Stomach (tissue), 9 donors: Measurements from ENCODE around the gene SPATA9. TPM values are rescaled to one million over a fixed set of nuclear protein-coding genes. Genes with fewer than 3 reads are reported as not detected.
"Not testable (repeated sequence)": the region's sequence is repeated elsewhere in the genome, so short reads cannot be mapped to it uniquely, and the experiment has no call there.

Experiments
- DNase-seq, 2 donors: peaks; one replicate each; pipeline versions ENCODE4 v3.0.0 to v3.0.0-alpha.2; 2013 to 2019
- H3K27ac ChIP-seq, 5 donors: fragments of 200-600 bp in 4 of 5; sonication (generic) in 4 of 5; one replicate each; pipeline ENCODE4 v1.5.1; 2013 to 2019; ENCODE audit warnings: mild to moderate bottlenecking in 1 of 5, moderate library complexity in 1 of 5
- H3K27me3 ChIP-seq, 3 donors: fragments of 200-600 bp; sonication (generic); one replicate each; pipeline ENCODE4 v1.5.1; 2017 to 2019; ENCODE audit warnings: mixed run types in 1 of 3
- H3K36me3 ChIP-seq, 4 donors: fragments of 200-600 bp; sonication (generic); 1 replicate in 3 of 4; 2 replicates in 1 of 4; pipeline ENCODE4 v1.5.1; 2016 to 2019
- H3K4me1 ChIP-seq, 4 donors: fragments of 200-600 bp; sonication (generic); one replicate each; pipeline ENCODE4 v1.5.1; 2016 to 2019
- H3K4me3 ChIP-seq, 4 donors: fragments of 200-600 bp; sonication (generic) in 3 of 4; one replicate each; pipeline ENCODE4 v1.5.1; 2016 to 2019; ENCODE audit warnings: mild to moderate bottlenecking in 1 of 4
- H3K9me3 ChIP-seq, 4 donors: fragments of 200-600 bp; sonication (generic); one replicate each; pipeline ENCODE4 v1.5.1; 2016 to 2019
- CTCF ChIP-seq, 7 experiments: fragments of 450-650 bp in 4 of 7; fragments of 200-600 bp in 3 of 7; sonication (generic) in 3 of 7; IDR thresholded peaks; one replicate each; pipeline ENCODE4 v1.5.1; 2016 to 2019; ENCODE audit warnings: antibody characterized with exemption in 7 of 7, control low read depth in 2 of 7, mild to moderate bottlenecking in 1 of 7
- EP300 ChIP-seq: sonication (generic); formaldehyde crosslinking; IDR thresholded peaks from one replicate; pipeline ENCODE4 v1.6.1; 2017; ENCODE audit warnings: antibody characterized with exemption
- POLR2A ChIP-seq, 4 donors: fragments of 450-650 bp; IDR thresholded peaks; one replicate each; pipeline ENCODE4 v1.6.1; 2016; ENCODE audit warnings: antibody characterized with exemption in 4 of 4, control low read depth in 2 of 4, mild to moderate bottlenecking in 1 of 4, moderate library complexity in 1 of 4
- POLR2AphosphoS5 ChIP-seq, 3 donors: sonication (generic); formaldehyde crosslinking; IDR thresholded peaks; one replicate each; pipeline ENCODE4 v1.6.1; 2016; ENCODE audit warnings: antibody characterized with exemption in 3 of 3
- WGBS, 5 donors: extraction: QIAGEN DNeasy Blood & Tissue Kit in 3 of 5; methylation state at CpG; one replicate each; pipeline versions ENCODE4 v1.1.5 to v1.1.7; 2013 to 2018; 5-methylcytosine and 5-hydroxymethylcytosine counted together
- intact Hi-C: fragments of 100-400 bp; cut with DNase I; formaldehyde crosslinking; loops from one replicate; pipeline ENCODE4 v1.15.1; 2023; ENCODE audit warnings: low total_unique reads
- polyA plus RNA-seq, 3 donors: library from polyadenylated mRNA; stranded (reverse); fragments of 200-250 nt; gene quantifications; one replicate each; pipeline ENCODE4 v1.2.3, GENCODE V29; 2013
- total RNA-seq, 5 donors: library from RNA; depleted of rRNA; stranded (reverse); fragments of >200 nt; gene quantifications; one replicate each; pipeline versions ENCODE4 v1.1.0 to v1.2.3, GENCODE V29; 2014 to 2016
- donor health status: healthy with polysubstance abuse.
- donor health status: Bipolar disorder and iron deficiency.
- donor health status: healthy.

SPATA9 gene
- total and polyA plus RNA-seq, 8 donors, result 0.35 to 0.55 TPM; not detected in 6

- 81 to 92% (median 89%) methylated on average over 2 of the region's 2 CpGs for WGBS, 5 donors
Measured at GRCh38 chr5:95717439-95717838, 34.6 kb upstream of the SPATA9 start.

DNA sequence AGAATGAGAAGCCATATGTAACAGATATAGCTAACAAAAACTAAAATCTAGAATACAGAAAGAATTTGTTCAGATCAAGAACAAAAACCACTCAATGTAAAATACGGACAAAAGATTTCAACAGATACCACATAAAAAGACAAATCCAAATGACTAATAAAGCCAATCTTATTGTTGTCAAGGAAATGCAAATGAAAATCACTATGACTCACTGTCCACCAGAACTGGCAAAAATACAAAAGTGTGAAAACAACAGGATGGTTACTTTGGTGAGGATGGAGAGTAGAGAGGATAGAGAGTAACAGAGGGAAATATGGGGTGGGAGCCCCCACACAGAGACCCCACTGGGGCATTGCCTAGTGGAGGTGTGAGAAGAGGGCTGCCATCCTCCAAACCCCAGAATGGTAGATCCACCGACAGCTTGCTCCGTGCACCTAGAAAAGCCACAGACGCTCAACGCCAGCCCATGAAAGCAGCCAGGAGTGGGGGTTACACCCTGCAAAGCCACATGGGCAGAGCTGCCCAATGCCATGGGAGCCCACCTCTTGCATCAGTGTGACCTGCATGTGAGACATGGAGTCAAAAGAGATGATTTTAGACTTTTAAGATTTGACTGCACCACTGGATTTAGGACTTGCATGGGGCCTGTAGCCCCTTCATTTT lies 33.1 kb upstream of the SPATA9 start:
- Histone ChIP-seq H3K27me3 (no peaks in the 10 kb centered on the region), H3K4me3 (no peak overlapping the region), H3K27ac (no peak overlapping the region), H3K4me1 (peaks cover 0 to 15% (median 6%) of the 10 kb centered on the region in 4 donors), H3K36me3 (peaks cover 0 to 3% (median 0%) of the 10 kb centered on the region in 4 donors), H3K9me3 (no peaks in the 10 kb centered on the region)
- DNase-seq, result no peak
- intact Hi-C loops, result no loop called here
- TF ChIP-seq EP300 (no peak), POLR2A (IDR thresholded peaks at IDR 0.05) (no peak), CTCF (IDR thresholded peaks at IDR 0.05) (no peak)
- WGBS, 5 donors, result 83 to 90% (median 88%) methylated on average over 4 to 5 of the region's 5 CpGs

More at GRCh38 chr5:95717439-95717838, 34.6 kb upstream of the SPATA9 start:
- DNase-seq, result no peak
- H3K36me3 ChIP-seq, result peaks cover 0 to 3% (median 0%) of the 10 kb centered on the region in 4 donors
- no peak for TF ChIP-seq POLR2AphosphoS5 (IDR thresholded peaks at IDR 0.05)
- TF ChIP-seq POLR2A (IDR thresholded peaks at IDR 0.05), result no peak
- TF ChIP-seq CTCF (IDR thresholded peaks at IDR 0.05), result no peak
- TF ChIP-seq EP300, result no peak
- no peaks in the 10 kb centered on the region for H3K27me3 ChIP-seq
- peaks cover 0 to 24% (median 7%) of the 10 kb centered on the region in 4 donors for H3K4me1 ChIP-seq
- H3K4me3 ChIP-seq, result no peak overlapping the region
- intact Hi-C loops, result no loop called here
- no peaks in the 10 kb centered on the region for H3K9me3 ChIP-seq
- no peak overlapping the region for H3K27ac ChIP-seq

DNA sequence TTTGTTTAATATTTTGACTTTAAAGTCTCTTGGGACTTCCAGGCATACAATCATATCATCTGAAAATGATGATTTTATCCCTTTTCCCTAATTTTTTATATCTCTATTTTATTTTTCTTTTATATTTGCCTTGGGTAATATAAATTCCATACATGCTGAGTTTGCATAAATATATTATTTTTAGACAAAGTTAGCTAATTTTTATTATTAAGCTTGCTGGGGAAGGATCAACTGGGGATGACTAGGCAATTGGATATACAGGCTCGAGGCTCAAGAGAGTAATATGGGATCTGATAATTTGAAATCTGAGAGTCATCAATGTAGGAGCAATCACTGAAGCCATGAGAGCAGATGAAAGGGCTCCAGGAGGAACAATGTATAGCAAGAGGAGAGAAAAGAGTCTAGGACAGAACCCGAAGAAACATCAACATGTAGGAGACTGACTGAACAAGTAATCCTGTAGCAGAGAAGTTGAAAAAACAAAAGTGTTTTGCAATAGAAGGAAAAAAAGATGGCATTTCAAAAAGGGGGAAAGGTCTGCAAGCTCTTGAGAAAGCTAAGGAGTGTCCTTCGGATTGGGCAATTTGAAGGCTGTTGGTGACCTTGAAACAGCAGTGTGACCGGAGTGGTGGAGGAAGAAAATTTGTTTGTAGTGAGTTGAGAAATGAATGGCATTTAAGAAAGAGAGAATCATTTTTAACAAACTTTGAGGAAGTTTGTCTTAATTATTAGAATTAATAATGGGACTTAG lies 31.3 kb upstream of the SPATA9 start:
- H3K36me3 ChIP-seq, result peaks cover 0 to 3% (median 0%) of the 10 kb centered on the region in 4 donors
- no peaks in the 10 kb centered on the region for H3K9me3 ChIP-seq
- intact Hi-C loops, result no loop called here
- peaks cover 0 to 12% (median 7%) of the 10 kb centered on the region in 4 donors for H3K4me1 ChIP-seq
- 87 to 93% (median 91%) methylated on average over 4 of the region's 4 CpGs for WGBS, 5 donors
- TF ChIP-seq CTCF (IDR thresholded peaks at IDR 0.05) (no peak), POLR2A (IDR thresholded peaks at IDR 0.05) (no peak), POLR2AphosphoS5 (IDR thresholded peaks at IDR 0.05) (no peak), EP300 (no peak)
- no peak overlapping the region for H3K4me3 ChIP-seq
- DNase-seq, result no peak
- H3K27me3 ChIP-seq, result no peaks in the 10 kb centered on the region
- H3K27ac ChIP-seq, result no peak overlapping the region

DNA sequence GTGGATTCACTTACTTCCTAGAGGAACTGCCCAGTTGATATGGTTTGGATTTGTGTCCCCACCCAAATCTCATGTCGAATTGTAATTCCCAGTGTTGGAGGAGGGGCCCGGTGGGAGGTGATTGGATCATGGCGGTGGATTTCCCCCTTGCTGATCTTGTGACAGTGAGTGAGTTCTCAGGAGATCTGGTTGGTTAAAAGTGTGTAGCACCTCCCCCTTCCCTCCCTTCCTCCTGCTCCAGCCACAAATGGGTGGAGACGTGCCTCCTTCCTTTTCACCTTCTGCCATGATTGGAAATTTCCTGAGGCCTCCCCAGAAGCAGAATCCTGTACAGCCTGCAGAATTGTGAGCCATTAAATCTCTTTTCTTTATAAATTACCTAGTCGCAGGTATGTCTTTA lies 30.5 kb upstream of the SPATA9 start:
- peaks cover 0 to 12% (median 7%) of the 10 kb centered on the region in 4 donors for H3K4me1 ChIP-seq
- 83 to 97% (median 92%) methylated on average over 4 to 5 of the region's 5 CpGs for WGBS, 5 donors
- H3K4me3 ChIP-seq, DNase-seq, H3K36me3 ChIP-seq, H3K9me3 ChIP-seq, intact Hi-C loops, H3K27me3 ChIP-seq, H3K27ac ChIP-seq: not testable (repeated sequence)
